Endometrial microvascular endothelial cells (primary cell): ENCODE data around the gene SLC12A3. TPM values are rescaled to one million over a fixed set of nuclear protein-coding genes. Genes with fewer than 3 reads are reported as not detected.

Experiments used
- in situ Hi-C: cut with HindIII; loops from 2 replicates; pipeline ENCODE4 v1.10.0; 2017; ENCODE audit warnings: low sequenced_read_pairs, low pct_unique_long_range_greater_than_20kb; ENCODE audit errors: inconsistent ontology term
- total RNA-seq: library from RNA; depleted of rRNA; stranded (reverse); fragments of >200 nt; gene quantifications from one replicate; pipeline ENCODE4 v1.2.3, GENCODE V29; 2015; ENCODE audit errors: inconsistent ontology term

SLC12A3 gene
- total RNA-seq, 1 donor from 2014 or later, result not detected

GRCh38 chr16:56842133-56842532, 22.9 kb upstream of the SLC12A3 start:
- in situ Hi-C loops, result no loop called here

GRCh38 chr16:56844056-56844455, 21.0 kb upstream of the SLC12A3 start:
- in situ Hi-C loops, result no loop called here

GRCh38 chr16:56847173-56847910, 17.7 kb upstream of the SLC12A3 start:
- in situ Hi-C loops, result no loop called here

GRCh38 chr16:56848029-56848936, 16.7 kb upstream of the SLC12A3 start:
- in situ Hi-C loops, result no loop called here

- in situ Hi-C loops, result no loop called here
Measured at GRCh38 chr16:56848955-56849689, 15.9 kb upstream of the SLC12A3 start.

GRCh38 chr16:56849690-56850680, 15.0 kb upstream of the SLC12A3 start:
- in situ Hi-C loops, result no loop called here

- in situ Hi-C loops, result no loop called here
Measured at GRCh38 chr16:56851671-56852400, 13.2 kb upstream of the SLC12A3 start.

- in situ Hi-C loops, result no loop called here
Measured at GRCh38 chr16:56852401-56852730, 12.6 kb upstream of the SLC12A3 start.

- in situ Hi-C loops, result no loop called here
Measured at GRCh38 chr16:56852968-56853367, 12.0 kb upstream of the SLC12A3 start.

- in situ Hi-C loops, result no loop called here
Measured at GRCh38 chr16:56855201-56855600, 9.8 kb upstream of the SLC12A3 start.

- in situ Hi-C loops, result no loop called here
Measured at GRCh38 chr16:56855946-56856345, 9.1 kb upstream of the SLC12A3 start.

GRCh38 chr16:56856876-56857447, 8.0 kb upstream of the SLC12A3 start:
- in situ Hi-C loops, result no loop called here

- in situ Hi-C loops, result no loop called here
Measured at GRCh38 chr16:56858374-56858773, 6.6 kb upstream of the SLC12A3 start.

- in situ Hi-C loops, result no loop called here
Measured at GRCh38 chr16:56859636-56860035, 5.4 kb upstream of the SLC12A3 start.

GRCh38 chr16:56860226-56861020, 4.6 kb upstream of the SLC12A3 start:
- in situ Hi-C loops, result no loop called here

GRCh38 chr16:56861092-56861610, 3.9 kb upstream of the SLC12A3 start:
- in situ Hi-C loops, result no loop called here

- in situ Hi-C loops, result no loop called here
Measured at GRCh38 chr16:56861756-56862155, 3.3 kb upstream of the SLC12A3 start.
